Fibroblast of pulmonary artery (primary cell): ENCODE results near the gene DNAJB9.

Experiments
- DNase-seq: peaks from one replicate; pipeline ENCODE4 v3.0.0-alpha.2; 2010; ENCODE audit warnings: low read depth
- H3K4me3 ChIP-seq: replicated peaks from 2 replicates; pipeline ENCODE4 v1.5.1; 2011; ENCODE audit warnings: low read depth, mild to moderate bottlenecking, control low read depth, low read length, moderate library complexity
- CTCF ChIP-seq: IDR thresholded peaks from 2 replicates; pipeline ENCODE4 v1.5.1; 2011; ENCODE audit warnings: mild to moderate bottlenecking, control low read depth, low read length, inconsistent platforms; ENCODE audit errors: missing control alignments

Gene DNAJB9

GRCh38 chr7:108569381-108570145 is at the start of gene DNAJB9, which contains the start of gene THAP5:
Gene DNAJB9, plus strand, starts transcription at chr7:108569874. Its CDS starts 1,853 bp downstream, at chr7:108571727.
Gene THAP5, minus strand, starts transcription at chr7:108569706. Its CDS starts 137 bp downstream, at chr7:108569569.
- peak within 1 kb of the TSS; percentile 91 for H3K4me3 ChIP-seq
- DNase-seq: peak; percentile 100
- no peak for TF ChIP-seq CTCF

GRCh38 chr7:108522780-108523179 is 46.9 kb upstream of the DNAJB9 start:
- DNase-seq: no peak
- no peak overlapping the region for H3K4me3 ChIP-seq
- no peak for TF ChIP-seq CTCF

- no peak for TF ChIP-seq CTCF
- DNase-seq: peak; percentile 88
- H3K4me3 ChIP-seq: peak overlapping the region; percentile 90
These were observed 44.2 kb upstream of the DNAJB9 start for GRCh38 chr7:108525327-108525984.

GRCh38 chr7:108525985-108526767 is 43.5 kb upstream of the DNAJB9 start, which contains the start of gene PNPLA8:
Gene PNPLA8, minus strand, starts transcription at chr7:108526135. Its CDS starts 10,644 bp downstream, at chr7:108515491.
- peak; percentile 100 for DNase-seq
- TF ChIP-seq CTCF: no peak
- H3K4me3 ChIP-seq: peak within 1 kb of the TSS; percentile 90

GRCh38 chr7:108526768-108527017 is 43.0 kb upstream of the DNAJB9 start:
- TF ChIP-seq CTCF: no peak
- peak overlapping the region; percentile 90 for H3K4me3 ChIP-seq
- no peak for DNase-seq

GRCh38 chr7:108528183-108528712 is 41.4 kb upstream of the DNAJB9 start:
- no peak overlapping the region for H3K4me3 ChIP-seq
- DNase-seq: no peak
- TF ChIP-seq CTCF: no peak
